GM04504 (cell line): ENCODE results near the gene CLCA1.

Experiments used
- DNase-seq: peaks from one replicate; pipeline ENCODE4 v3.0.0-alpha.2; 2012; ENCODE audit warnings: low read depth

CLCA1 gene, protein sequence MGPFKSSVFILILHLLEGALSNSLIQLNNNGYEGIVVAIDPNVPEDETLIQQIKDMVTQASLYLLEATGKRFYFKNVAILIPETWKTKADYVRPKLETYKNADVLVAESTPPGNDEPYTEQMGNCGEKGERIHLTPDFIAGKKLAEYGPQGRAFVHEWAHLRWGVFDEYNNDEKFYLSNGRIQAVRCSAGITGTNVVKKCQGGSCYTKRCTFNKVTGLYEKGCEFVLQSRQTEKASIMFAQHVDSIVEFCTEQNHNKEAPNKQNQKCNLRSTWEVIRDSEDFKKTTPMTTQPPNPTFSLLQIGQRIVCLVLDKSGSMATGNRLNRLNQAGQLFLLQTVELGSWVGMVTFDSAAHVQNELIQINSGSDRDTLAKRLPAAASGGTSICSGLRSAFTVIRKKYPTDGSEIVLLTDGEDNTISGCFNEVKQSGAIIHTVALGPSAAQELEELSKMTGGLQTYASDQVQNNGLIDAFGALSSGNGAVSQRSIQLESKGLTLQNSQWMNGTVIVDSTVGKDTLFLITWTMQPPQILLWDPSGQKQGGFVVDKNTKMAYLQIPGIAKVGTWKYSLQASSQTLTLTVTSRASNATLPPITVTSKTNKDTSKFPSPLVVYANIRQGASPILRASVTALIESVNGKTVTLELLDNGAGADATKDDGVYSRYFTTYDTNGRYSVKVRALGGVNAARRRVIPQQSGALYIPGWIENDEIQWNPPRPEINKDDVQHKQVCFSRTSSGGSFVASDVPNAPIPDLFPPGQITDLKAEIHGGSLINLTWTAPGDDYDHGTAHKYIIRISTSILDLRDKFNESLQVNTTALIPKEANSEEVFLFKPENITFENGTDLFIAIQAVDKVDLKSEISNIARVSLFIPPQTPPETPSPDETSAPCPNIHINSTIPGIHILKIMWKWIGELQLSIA

DNA sequence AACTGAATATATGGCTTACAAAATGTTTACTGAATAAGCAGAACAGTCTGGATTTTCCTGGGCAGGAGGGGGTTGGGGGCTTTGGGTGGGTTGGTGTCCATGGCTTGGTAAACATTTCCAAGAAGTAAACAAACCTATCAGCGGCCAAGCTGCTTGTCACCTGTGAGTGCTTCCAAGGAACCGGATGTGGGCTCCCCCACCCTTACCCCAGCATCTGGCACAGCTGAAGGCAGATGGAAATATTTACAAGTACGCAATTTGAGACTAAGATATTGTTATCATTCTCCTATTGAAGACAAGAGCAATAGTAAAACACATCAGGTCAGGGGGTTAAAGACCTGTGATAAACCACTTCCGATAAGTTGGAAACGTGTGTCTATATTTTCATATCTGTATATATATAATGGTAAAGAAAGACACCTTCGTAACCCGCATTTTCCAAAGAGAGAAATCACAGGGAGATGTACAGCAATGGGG lies at the start of gene CLCA1:
TSS of gene CLCA1 (plus strand) at position 427 of the 477 bp plus-strand sequence. CDS start at position 472, 45 bp downstream.
- no peak for DNase-seq

DNA sequence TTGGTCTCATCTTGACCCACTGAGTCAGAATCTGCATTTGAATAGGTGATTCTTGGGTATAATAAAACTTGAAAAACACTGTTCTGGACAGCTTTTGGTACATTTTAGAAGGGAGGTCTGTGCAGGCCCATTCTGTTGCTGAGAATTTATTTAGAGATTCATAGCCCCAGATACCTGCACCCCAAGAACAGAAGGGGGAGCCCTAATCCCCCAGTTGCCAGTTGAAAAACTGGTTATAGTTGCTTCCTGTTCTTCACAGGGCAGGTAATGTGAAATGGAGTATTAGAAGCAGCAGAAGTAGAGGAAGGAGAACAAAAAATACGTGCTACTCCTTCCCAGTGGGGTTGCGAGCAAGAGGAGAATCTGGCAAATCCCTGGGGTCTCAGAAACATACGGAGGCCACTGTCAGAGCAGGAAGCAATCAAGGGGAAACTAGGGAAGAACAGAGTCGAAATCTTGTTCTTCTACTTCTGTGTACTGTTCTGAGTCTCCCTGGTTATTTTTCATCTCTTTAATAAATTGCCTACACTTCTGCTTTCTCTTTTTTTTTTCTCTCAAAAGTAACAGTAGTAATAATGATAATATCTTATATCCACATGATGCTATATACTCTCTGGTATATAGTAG lies 49.3 kb upstream of the CLCA1 start:
- DNase-seq: no peak

DNA sequence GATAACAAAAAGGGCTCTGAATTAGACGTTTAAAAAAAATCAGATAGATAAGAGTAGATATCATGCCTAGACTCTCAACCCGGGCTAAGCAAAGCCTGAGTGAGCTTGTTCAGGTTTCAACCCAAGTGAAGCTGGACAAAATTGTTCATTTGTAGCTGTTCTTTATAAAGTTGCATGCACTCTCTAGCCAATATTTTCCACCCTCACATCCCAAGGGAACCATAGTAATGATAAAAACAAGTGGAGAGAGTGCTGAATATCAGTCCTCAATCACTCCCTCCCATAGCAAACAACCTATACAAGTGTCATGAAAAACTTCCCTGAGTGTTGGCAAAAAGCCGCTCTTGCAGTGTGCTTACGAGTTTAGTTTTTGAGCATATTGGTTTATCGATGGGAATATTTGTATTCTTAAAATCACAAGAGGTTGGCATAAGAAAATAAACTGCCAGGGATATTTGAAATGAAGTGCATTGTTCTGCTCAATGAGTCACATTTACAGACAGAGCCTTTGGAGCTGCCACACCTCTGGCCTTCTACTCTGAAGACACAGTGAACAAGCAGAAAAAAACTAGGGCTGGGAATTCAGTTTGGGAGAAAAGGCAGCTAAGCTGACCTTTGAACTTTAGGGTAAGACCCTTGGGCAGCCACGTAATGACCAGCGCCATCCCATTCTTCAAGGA lies 47.0 kb upstream of the CLCA1 start:
- DNase-seq: no peak

DNA sequence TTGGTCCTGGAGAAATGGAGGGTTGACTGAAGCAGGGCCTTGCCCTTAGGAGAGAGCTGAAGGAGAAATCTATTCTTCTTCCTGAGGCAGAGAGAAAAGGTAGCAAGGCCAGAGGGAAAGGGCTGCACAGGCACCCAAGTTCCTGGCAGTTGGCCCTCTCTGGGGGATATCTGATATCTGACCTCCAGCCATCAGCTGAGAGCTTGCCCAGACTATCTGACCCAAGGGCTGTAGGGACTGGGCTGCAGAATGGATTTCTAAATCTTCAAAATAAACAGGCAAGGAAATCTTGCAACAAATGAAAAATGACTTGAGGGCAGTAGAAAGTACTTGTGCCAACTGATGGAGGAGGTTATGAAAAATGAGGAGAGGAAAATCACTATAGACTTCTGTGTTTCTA lies 45.3 kb upstream of the CLCA1 start:
- no peak for DNase-seq

DNA sequence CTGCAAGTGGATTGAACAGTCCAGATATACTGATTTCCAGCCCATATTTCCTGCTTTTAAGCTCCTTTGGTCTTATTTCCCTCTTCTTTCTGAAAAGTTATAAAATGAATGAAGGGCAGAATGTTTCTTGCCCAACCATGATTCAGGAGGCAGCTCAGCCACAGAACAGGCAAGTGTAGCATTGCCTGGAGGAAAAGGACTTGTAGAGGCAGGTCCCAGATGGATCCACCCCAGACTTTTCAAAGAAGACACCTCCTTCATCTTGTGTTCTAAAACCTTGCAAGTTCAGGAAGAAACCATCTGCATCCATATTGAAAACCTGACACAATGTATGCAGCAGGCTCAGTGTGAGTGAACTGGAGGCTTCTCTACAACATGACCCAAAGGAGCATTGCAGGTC lies 44.9 kb upstream of the CLCA1 start, which contains the start of gene CLCA2:
TSS of gene CLCA2 (plus strand) at position 299 of the 400 bp plus-strand sequence. CDS start at position 376, 77 bp downstream.
- DNase-seq: no peak

DNA sequence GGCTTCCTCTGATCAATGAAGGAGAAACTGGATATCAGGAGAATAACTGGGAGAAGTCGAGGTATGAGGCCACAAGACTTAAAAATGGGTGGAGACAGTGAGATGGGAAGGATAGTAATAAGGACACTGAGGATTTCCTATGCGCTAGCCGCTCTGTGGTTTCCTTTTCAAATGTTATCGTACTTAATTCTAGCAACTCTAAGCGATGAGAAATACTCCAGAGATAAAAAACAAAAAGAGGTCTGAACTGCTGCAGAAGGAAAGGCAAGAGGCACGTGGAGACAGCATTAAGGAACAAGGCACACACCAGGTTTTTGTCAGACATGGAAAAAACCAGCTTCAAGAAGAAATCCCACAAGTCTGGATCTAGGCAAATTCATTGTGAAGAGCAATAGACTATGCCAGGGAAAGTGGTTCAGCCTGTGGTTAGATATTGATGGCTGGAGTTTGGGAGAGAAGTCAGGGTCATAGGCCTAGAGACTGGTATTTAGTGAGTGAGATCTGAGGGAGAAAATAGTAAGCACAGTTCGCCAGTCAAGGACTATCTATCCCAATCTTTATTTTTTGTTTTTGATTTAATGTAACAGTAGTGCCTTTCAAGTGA lies 39.5 kb upstream of the CLCA1 start:
- no peak for DNase-seq

DNA sequence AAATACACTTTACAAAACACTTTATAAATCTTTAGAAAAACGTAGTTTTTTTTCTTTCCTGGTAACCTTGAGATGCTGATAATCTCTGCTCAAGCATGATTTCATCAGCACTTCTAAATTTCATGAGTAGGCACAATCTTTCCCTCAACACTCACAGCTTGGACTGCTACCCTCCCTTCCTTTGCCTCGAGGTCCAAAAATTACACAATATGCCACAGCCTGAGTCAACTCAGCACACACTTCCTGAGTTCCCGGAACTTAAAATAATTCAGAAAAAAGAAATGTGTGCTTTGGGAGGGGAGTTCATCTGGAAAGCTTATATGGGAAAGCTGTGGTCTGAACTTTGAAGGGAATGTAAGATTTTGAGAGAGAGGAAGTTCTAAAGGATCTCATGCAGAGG lies 38.9 kb upstream of the CLCA1 start:
- peak; percentile 91 for DNase-seq

DNA sequence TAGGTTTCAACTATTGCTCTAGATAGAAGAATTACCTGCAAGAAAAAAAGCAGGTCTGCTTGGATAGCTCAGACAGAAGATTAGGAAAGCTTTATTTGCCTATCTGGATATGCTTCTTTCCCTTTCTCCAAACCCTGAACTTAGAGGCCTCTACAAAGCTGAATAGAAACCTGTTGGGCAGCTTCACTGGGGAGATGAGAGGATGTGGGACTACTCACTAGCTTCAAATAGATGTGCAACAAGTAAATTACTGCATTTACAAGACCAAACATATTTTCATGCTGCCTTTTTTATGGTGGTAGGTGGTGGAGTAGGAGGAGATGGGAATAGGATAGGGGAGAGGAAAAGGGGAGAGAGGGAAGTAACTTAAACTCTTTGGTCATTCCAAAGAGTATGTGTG lies 38.4 kb upstream of the CLCA1 start:
- no peak for DNase-seq

DNA sequence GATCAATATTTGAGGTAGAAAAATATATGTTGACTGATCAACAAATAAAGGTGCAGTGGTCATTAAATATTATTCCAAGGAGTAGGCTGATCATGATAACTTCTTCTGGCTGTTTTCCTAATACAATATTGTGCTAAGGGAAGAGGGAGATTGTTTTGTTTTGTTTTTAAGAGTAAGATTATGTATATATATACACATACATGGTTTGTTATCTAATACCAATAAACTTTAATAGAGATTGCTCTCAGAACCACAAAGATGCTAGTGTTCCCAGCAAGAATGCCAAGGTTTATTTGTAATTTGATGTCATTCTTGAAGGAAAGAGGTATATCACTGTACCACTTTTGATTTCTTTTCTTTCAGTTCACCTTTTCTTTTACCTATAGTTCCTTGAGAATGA lies 34.7 kb upstream of the CLCA1 start:
- DNase-seq: no peak

DNA sequence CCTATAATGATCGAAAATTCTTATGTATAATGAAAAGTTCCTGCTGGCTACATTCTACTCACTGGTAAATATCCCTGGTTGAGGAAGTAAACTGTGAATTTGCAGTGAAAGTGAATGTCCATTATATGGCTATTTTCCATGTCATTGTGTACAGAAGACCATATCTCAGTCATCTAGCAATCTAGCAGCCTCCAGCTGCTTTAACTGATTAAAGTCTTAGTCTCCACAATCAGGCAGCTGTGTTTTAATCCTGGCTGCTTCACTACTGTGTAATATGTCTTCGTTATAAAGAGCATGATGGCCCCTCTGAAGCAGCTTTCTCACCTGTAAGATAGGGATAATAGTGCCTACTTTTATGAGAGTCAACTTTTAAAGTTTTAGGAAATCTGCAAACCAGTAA lies 33.4 kb upstream of the CLCA1 start:
- DNase-seq: no peak

DNA sequence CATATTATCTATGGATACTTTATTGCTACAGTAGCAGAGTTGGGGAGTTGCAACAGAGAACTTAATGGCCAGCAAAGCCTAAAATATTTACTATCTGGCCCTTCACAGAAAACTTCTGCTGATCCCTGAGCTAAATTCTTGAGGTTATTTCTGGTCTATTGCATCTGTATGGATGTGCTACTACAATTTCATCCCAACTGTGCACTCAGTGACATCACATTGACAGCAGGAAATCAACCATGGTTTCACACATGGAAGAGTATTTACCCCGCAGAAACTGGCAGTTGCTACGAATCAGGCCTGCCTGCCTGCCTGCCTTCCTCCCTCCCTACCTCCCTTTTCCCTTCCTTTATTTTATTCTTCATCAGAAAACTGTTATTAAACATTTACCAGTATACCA lies 32.7 kb upstream of the CLCA1 start:
- no peak for DNase-seq

DNA sequence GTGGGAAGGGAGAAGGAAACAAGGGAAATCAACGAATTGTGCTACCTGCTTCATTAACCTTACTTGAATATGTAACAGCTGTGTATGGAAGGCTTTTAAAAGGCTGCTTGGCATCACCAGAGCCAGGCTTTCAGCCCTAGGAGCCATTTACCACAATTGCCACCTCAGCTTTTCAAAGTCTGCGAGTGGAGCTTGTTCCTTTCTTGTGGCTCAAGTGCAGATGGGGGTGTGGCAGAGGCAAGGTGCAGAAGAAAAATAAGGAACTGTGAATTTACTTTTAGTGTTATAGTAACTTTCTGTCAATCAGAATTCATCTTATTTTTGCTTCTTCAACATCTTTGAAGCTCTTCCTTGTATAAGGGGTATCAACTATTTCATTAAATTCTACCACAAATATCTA lies 27.1 kb upstream of the CLCA1 start:
- DNase-seq: no peak

DNA sequence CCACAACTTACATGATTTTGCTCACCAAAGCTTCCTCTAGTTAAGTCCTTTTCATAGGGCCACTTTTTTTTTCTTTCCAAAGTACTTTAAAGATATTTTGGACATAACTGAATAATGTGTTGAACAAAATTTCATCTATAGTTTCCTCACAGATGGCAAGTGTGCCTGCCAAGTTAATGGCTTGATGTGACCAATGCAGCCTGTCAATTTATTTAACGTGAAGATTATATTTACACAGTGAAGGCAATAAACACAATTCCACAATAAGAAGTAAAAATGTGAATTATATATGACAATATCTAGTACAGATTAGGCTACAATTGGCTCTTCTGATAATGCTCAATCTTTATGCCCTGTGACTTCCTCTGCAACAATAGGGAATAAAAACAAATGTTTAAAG lies 26.7 kb upstream of the CLCA1 start:
- no peak for DNase-seq

DNA sequence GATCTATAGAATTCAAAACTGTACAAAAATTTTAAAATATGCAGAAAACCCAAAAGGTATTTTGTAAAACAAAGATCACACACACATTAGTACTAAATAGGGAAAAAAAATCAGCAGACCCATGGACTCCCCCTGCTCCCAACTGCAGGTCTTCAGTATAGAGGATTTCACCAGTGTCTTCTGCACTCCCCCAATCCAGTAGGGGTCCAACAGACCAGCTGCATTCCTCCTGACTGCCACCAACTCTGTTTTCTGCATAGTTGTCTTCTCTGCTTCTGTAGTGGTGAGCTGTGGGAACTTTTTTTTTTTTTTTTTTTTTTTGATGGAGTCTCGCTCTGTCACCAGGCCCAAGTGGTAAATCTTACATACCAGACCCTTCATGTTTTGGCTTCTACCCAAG lies 22.8 kb upstream of the CLCA1 start:
- no peak for DNase-seq

DNA sequence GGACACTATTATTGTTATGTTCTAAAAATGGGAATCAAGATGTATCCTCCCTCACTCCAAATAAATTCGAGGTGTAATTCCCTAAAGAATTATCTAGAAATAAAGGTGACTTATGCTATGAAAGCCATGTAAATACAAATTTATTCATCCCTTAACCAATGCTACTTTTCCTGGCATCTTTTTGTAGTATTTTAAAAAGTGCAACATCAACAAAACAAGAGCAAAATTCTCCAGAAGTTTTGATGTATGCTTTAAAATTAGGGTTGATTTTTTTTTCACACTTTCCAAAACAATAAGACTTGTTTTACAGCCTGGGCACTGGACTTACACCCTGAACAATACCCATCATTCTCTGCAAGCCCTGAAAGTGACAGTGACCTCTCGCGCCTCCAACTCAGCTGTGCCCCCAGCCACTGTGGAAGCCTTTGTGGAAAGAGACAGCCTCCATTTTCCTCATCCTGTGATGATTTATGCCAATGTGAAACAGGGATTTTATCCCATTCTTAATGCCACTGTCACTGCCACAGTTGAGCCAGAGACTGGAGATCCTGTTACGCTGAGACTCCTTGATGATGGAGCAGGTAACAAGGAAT lies 21.4 kb upstream of the CLCA1 start:
- no peak for DNase-seq

DNA sequence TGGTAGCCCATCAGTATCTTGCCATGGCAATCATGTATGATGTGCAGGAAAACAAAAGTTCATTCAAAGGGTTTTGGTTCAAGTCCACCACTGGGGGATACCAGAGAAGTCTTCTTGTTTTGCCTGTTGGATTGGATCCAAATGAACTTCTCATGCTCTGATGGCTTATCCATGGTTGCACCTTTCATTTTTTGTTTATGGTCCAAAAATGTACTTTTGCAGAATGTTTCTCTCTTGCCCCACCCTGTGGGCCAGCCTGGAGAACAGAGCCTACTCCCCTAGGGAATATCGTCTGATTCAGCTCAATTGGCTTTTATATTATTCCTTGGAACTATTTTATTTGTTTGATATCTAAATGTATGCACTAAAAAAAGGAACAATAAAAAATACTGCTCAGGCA lies 20.1 kb upstream of the CLCA1 start:
- DNase-seq: no peak

DNA sequence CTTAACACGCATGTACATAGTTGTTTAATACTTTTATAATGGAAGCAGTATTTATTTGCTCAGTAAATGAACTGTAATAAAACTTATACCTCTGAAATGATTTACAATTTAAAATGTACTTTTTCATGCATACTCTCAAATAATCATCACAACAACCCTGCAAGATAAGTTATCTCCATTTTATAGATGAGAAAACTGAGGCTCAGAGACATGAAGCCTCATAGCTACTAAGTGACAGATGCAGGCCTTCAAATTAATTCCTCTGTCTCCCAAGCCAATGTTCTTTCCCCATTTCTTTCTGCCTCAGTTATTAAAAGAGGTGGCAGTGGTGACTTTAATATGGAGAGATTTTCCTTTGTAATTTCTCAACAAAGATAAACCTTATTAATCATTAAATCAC lies 19.6 kb upstream of the CLCA1 start:
- no peak for DNase-seq

DNA sequence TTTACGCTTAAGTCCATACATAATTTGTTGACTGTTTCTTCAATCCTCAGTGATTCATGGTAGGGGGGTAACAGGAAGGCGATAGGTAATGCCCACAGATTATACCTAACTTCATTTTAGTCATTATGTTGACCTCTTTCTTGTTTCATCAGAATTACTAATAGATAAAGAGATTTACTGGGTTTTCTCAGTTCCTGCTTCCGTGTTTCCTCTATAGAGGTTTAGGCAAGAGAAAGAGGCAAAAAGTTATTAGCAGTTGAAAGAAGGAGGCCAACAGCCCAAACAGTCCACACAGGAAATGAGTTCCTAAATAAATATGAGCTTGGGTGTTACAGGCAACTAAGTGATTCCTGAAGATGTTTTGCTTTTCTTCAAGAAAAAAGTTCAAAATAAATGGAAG lies 17.9 kb upstream of the CLCA1 start:
- DNase-seq: no peak

DNA sequence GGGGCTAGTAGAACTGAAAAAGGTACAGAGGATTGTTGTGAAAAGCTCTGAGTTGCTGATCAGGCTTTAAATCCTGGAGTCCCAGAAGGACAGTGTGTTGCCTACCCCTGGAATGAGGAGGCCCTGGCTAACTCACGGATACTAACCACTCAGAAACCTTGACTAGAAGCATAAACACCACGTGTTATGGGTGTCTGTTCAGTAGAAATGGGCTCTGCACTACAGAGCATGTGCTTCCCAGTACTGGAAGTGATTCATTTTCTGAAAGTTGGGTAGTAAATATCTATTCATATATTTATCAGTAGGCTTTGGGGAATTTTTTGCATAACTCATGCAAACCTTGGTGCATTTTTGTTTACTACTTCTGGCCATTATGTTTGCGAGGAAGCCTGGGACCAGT lies 15.1 kb upstream of the CLCA1 start:
- no peak for DNase-seq

DNA sequence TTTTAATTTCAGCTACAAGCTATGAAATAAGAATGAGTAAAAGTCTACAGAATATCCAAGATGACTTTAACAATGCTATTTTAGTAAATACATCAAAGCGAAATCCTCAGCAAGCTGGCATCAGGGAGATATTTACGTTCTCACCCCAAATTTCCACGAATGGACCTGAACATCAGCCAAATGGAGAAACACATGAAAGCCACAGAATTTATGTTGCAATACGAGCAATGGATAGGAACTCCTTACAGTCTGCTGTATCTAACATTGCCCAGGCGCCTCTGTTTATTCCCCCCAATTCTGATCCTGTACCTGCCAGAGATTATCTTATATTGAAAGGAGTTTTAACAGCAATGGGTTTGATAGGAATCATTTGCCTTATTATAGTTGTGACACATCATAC lies 13.7 kb upstream of the CLCA1 start:
- DNase-seq: no peak

DNA sequence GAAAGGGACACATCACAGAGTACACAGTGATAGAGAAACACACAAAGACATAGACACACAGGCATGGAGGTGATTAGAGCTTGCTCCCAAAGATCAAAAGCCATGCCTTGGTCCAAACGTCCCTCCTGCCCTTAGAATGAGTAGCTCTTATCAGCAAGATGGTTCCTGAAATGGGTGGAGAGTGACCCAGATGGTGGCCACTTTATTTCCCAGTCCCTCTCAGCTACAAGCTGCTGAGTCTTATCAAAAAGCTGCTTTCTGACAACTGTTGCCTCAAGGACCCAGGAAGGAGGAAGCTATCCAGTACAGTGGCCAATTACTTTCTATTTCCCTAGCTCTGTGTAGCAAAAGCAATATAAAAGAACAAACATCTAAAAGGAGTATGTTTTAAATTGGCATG lies 7.7 kb upstream of the CLCA1 start:
- no peak for DNase-seq
